Activated naive CD4-positive, alpha-beta T cell treated with anti-CD3 and anti-CD28 coated beads for 36 hours (primary cell): Measurements from ENCODE around the gene CUBN. TPM values are rescaled to one million over a fixed set of nuclear protein-coding genes. Genes with fewer than 3 reads are reported as not detected.

Experiments used
- CTCF ChIA-PET: fragments of 350-600 bp; sonication (Branson Sonifier 250); formaldehyde crosslinking; loops from one replicate; lab custom pipeline; 2021; ENCODE audit warnings: antibody characterized with exemption; lab: Charles Lee
- DNase-seq: peaks from one replicate; pipeline ENCODE4 v3.0.0-alpha.2; 2020
- H3K27ac Mint-ChIP-seq: one replicate; pipeline ENCODE4 v1.8.0; 2021; ENCODE audit warnings: mild to moderate bottlenecking, mixed read lengths
- H3K27me3 Mint-ChIP-seq: one replicate; pipeline ENCODE4 v1.8.0; 2021; ENCODE audit warnings: low read depth, mixed read lengths
- H3K36me3 Mint-ChIP-seq: one replicate; pipeline ENCODE4 v1.8.0; 2021; ENCODE audit warnings: low read depth, mixed read lengths
- H3K4me1 Mint-ChIP-seq: one replicate; pipeline ENCODE4 v1.8.0; 2021; ENCODE audit warnings: low read depth, mixed read lengths
- H3K4me3 Mint-ChIP-seq: one replicate; pipeline ENCODE4 v1.8.0; 2021; ENCODE audit warnings: mild to moderate bottlenecking, moderate library complexity, mixed read lengths
- H3K9me3 Mint-ChIP-seq: one replicate; pipeline ENCODE4 v1.8.0; 2021; ENCODE audit warnings: mixed read lengths
- intact Hi-C: fragments of 100-400 bp; cut with micrococcal nuclease; formaldehyde crosslinking; loops from one replicate; pipeline ENCODE4 v1.15.1; 2023
- total RNA-seq, 2 experiments: library from RNA; stranded (reverse); gene quantifications; one replicate each; pipeline ENCODE4 v1.2.3, GENCODE V29; 2021

CUBN gene
- total RNA-seq, 2 experiments from 2014 or later, result 0.37 to 0.41 TPM

DNA sequence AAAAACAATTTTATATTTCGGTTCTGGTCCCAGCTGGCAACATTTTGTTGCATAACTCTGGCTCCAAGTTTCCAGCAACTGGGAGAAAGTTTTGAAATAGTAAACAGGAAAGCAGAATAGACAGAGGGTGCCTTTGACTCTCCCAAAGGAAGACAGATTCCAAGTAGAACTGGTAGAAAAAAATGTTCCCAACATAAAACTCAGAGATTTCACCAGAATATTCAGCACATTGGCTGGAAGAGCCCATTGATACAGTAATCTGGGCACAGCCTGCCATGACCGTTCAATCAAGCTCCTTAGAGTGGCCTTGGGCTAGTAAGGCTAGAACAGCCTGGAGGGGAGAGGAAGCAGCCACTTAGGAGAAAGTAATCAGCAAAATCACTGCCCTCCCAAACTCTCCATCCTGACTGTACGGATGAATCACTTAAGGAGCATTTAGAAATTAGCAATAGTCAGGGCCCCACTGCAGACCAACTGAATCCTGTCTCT, 120.4 kb downstream of the CUBN start:
- peaks cover 45% of the 10 kb centered on the region for H3K4me1 Mint-ChIP-seq
- CTCF ChIA-PET, result no interaction called here

DNA sequence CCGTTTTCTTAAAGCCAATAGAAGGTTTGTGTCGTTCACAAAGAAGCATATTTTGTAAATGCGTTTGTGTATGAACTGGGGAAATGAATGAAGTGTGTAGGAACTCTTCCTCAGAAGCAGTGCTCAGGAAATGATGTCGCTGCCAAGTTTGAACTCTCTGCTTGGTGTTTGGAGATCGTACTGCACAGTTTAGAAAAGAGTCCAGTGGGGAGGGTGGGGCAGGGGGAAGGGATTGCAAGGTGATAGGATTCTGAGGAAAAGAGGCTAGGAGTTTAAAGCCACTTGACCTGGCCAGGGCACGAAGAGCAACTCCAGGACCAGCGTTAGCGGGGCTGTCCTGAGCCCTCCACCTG, 122.2 kb downstream of the CUBN start:
- no peak for DNase-seq
- H3K27ac Mint-ChIP-seq, result no peak overlapping the region
- CTCF ChIA-PET, result interaction anchor here (0.7 to 0.9 kb wide), 2 partner anchors 17 to 174 kb away, joined by 3 to 4 read pairs; no protein-coding TSS in a partner anchor
- peaks cover 5% of the 10 kb centered on the region for H3K9me3 Mint-ChIP-seq
- intact Hi-C loops, result no loop called here
- H3K36me3 Mint-ChIP-seq, result peaks cover 8% of the 10 kb centered on the region
- peaks cover 54% of the 10 kb centered on the region for H3K4me1 Mint-ChIP-seq
- no peak overlapping the region for H3K4me3 Mint-ChIP-seq
- H3K27me3 Mint-ChIP-seq, result peaks cover 5% of the 10 kb centered on the region

More for the DNA sequence above, 120.4 kb downstream of the CUBN start:
- intact Hi-C loops, result no loop called here
- no peak for DNase-seq
- H3K36me3 Mint-ChIP-seq, result peaks cover 8% of the 10 kb centered on the region
- no peaks in the 10 kb centered on the region for H3K27me3 Mint-ChIP-seq
- H3K27ac Mint-ChIP-seq, result no peak overlapping the region
- peaks cover 5% of the 10 kb centered on the region for H3K9me3 Mint-ChIP-seq
- no peak overlapping the region for H3K4me3 Mint-ChIP-seq

DNA sequence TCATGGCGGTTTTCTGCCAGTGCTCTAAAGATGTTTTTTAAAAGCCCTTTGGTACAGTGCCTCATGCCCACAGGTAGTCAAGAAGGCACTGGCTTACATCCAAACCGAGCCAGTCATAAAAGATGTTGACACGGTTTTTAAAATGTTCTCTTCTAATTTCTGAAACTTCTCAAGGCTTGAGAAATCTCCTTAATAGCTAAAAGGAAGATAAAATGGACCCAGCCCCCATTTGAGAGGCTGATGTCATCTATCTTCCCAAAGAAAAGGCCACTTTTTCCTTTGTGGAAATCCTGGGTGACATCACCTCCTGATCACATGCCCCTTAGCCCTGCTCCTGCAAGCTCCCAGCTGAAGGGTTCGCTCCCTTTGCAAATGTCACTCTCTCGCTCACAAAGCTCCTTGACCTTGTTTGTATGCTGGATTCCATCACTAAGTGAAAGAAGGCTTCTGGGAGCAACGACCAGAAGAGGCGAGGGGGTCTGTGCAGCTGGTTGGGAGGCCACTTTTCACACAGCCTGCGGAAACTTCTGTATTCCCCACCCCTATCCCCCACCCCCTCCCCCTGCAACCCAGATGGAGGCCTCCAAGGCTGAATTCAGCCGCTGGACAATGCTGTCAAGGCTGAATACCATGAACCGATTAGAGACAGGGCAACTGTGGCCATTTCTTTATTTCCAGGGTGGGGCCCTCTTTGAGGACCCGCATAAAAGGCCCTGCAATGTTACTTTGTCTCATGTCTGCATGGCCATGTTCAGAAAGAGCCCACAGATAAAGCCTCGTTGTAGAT, 122.8 kb downstream of the CUBN start:
- CTCF ChIA-PET, result interaction anchor here (0.9 kb wide), 1 partner anchor 17 kb away, joined by 4 read pairs; no protein-coding TSS in a partner anchor
- no peak for DNase-seq
- Mint-ChIP-seq H3K36me3 (peaks cover 8% of the 10 kb centered on the region), H3K4me1 (peaks cover 60% of the 10 kb centered on the region), H3K4me3 (no peak overlapping the region), H3K27me3 (peaks cover 5% of the 10 kb centered on the region), H3K9me3 (peaks cover 5% of the 10 kb centered on the region), H3K27ac (no peak overlapping the region)
- intact Hi-C loops, result no loop called here

DNA sequence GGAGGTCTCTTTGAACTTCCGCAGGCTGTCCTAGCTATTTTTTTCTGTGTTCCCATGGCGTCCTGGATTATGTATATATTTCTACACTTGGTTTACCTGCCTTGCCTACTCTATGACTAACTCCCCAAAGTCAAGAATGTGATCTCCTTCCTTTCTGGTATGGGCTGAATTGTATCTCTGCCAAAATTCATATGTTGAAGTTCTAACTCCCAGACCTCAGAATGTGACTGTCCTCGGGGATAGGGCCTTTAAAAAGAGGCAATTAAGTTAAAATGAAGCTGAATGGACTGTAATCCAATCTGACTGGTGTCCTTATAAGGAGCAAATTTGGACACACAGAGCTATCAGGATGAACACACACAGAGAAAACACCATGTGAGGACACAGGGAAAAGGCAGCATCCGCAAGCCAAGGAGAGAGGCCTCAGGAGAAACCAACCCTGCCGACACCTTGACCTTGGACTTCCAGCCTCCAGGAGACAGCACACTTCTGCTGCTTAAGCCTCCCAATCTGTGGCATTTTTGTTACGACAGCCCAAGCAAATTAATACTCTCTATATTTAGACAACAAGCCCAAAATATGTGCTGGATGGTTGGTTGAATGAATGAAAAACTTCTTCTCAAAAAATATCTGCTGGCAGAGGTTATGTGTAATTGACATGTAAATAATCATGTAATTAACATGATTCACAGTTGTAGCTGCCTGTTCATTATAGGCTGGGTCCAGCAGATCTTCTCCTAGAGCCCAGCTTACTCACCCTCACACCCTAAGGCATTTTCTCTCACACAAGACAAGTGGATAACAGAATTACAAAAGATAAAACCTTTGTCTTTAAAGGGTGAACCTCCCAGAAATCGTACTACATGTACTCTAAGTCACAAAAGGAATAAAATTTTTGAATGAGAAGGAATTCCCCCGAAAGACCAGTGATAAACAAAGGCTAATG, 123.7 kb downstream of the CUBN start:
- intact Hi-C loops, result no loop called here
- peaks cover 69% of the 10 kb centered on the region for H3K4me1 Mint-ChIP-seq
- CTCF ChIA-PET, result no interaction called here
- H3K36me3 Mint-ChIP-seq, result no peaks in the 10 kb centered on the region
- DNase-seq, result no peak
- peaks cover 5% of the 10 kb centered on the region for H3K27me3 Mint-ChIP-seq
- no peak overlapping the region for H3K27ac Mint-ChIP-seq
- H3K4me3 Mint-ChIP-seq, result no peak overlapping the region
- H3K9me3 Mint-ChIP-seq, result no peaks in the 10 kb centered on the region

DNA sequence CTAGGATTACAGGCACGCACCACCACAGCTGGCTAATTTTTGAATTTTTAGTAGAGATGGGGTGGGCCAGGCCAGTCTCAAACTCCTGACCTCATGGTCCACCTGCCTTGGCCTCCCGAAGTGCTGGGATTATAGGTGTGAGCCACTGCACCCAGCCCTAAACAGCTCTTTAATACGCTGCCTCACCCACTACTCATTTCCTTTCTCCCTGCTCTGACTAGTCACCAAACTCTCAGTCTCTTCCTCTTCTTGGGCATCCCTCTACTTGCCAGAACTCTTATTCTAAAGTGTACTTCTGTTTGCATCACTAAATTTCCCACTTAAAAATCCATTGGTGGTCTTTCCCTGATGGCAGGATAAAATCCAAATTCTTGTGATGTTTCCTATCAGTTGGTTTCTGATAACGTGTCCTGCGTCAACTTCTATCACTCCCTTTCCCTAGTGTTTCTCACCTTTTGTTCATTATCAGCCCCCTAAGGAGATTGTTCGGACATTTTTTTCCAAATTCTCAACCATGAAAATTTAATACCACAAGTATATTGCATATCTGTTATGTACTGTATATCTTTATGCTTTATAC, 124.7 kb downstream of the CUBN start:
- DNase-seq, result no peak
- no peaks in the 10 kb centered on the region for H3K9me3 Mint-ChIP-seq
- no peak overlapping the region for H3K4me3 Mint-ChIP-seq
- H3K27me3 Mint-ChIP-seq, result peaks cover 5% of the 10 kb centered on the region
- CTCF ChIA-PET, result no interaction called here
- H3K27ac Mint-ChIP-seq, result no peak overlapping the region
- no peaks in the 10 kb centered on the region for H3K36me3 Mint-ChIP-seq
- intact Hi-C loops, result no loop called here
- peaks cover 70% of the 10 kb centered on the region for H3K4me1 Mint-ChIP-seq

DNA sequence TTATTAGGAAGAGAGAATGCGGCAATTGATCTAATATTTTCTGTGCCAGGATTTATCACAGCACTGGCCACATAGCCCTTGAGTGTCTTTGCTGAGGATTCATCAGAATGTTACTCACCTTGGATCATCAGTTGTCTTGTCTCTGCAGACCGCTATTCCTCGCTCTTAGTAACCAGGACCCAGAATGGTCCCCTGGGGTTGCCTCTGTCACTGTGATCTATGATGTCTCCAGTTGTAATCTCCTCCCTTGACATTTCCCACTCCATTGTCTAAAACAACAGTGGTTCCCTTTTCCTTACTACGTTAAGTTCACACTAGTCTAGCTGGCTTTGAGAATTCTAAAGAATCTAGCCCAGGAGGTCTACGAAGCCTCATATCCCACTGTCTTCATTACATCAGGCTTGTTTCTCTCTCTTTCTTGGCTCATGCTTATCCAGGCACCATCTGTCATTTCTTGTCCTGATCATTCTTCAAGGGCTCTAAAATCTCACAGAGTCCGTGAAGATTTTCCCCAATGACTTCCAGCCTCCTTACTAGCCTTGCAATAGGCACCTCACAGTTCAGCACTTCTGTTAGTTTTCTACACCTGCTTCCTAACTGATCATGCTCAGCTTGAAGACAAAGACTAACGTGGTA, 125.8 kb downstream of the CUBN start:
- H3K27ac Mint-ChIP-seq, result no peak overlapping the region
- peaks cover 5% of the 10 kb centered on the region for H3K27me3 Mint-ChIP-seq
- H3K36me3 Mint-ChIP-seq, result no peaks in the 10 kb centered on the region
- no peak for DNase-seq
- no peak overlapping the region for H3K4me3 Mint-ChIP-seq
- peaks cover 70% of the 10 kb centered on the region for H3K4me1 Mint-ChIP-seq
- CTCF ChIA-PET, result no interaction called here
- no peaks in the 10 kb centered on the region for H3K9me3 Mint-ChIP-seq
- intact Hi-C loops, result loop anchor here (1.0 to 2.0 kb wide), 3 partner anchors 71 to 441 kb away; no protein-coding TSS in a partner anchor

DNA sequence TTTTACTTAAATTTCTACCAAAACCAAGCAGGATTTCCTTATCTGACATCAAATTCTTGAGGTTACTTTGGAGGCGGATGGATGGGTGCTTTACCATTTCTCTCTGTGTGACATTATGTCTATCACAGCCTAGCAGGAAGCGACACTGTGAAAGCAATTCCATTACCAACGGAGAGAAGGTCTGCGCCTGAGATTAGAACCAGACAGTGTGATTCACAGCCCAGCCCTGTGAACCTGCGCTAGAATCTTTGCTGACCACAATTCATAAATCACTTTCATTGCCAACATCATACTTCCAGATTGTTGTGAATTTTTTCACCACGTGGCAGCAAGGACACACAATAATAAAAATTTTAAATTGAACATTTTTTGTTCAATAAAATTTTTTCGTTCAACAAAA, 126.5 kb downstream of the CUBN start:
- H3K27ac Mint-ChIP-seq, result no peak overlapping the region
- intact Hi-C loops, result loop anchor here (1.0 to 2.0 kb wide), 3 partner anchors 72 to 442 kb away; no protein-coding TSS in a partner anchor
- H3K4me3 Mint-ChIP-seq, result no peak overlapping the region
- H3K9me3 Mint-ChIP-seq, result no peaks in the 10 kb centered on the region
- H3K27me3 Mint-ChIP-seq, result peaks cover 5% of the 10 kb centered on the region
- H3K36me3 Mint-ChIP-seq, result no peaks in the 10 kb centered on the region
- peaks cover 67% of the 10 kb centered on the region for H3K4me1 Mint-ChIP-seq
- peak; percentile 69 for DNase-seq
- CTCF ChIA-PET, result no interaction called here

DNA sequence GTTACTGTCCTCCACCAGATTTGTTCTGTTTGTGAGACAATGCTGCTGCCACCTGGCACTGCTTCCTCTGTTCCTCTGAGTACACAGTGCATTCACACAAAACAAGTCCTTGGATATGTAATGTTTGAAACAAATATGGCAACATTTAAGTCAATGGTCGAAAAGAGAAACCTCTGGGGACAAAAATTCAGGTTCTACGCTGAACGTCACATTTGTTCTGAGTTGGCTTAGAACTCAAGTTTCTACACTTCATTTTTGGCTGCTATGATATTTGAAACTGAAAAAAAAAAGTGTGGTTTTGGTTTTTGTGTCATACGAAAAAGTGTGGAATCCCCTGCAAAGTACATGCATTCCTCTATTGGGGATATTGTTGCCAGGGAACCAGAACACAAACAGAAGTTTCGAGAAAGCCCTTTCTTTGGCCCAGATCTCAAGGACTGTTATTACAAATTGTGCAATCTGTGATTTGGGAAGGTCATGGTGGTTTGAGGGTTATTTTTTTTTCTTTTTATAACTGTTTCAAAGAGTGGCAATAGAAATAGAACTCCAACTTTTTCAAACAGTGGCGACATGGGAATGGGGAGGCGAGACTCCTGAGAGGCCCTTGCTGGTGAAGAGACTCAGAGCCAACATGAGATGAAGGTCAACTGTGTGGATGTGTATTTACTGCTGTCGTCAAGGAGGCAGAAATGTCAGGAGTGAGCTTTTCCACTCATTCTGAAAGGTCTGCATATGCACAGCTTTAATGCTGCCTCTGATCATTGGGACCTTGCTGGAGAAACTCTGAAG, 127.5 kb downstream of the CUBN start:
- Mint-ChIP-seq H3K27me3 (peaks cover 5% of the 10 kb centered on the region), H3K4me3 (no peak overlapping the region), H3K9me3 (no peaks in the 10 kb centered on the region), H3K27ac (peak overlapping the region; percentile 5), H3K4me1 (peaks cover 57% of the 10 kb centered on the region), H3K36me3 (no peaks in the 10 kb centered on the region)
- CTCF ChIA-PET, result no interaction called here
- DNase-seq, result peak; percentile 44
- intact Hi-C loops, result loop anchor here (1.0 to 2.0 kb wide), 7 partner anchors 21 to 443 kb away; partner anchors contain the start of genes RSU1 and VIM

DNA sequence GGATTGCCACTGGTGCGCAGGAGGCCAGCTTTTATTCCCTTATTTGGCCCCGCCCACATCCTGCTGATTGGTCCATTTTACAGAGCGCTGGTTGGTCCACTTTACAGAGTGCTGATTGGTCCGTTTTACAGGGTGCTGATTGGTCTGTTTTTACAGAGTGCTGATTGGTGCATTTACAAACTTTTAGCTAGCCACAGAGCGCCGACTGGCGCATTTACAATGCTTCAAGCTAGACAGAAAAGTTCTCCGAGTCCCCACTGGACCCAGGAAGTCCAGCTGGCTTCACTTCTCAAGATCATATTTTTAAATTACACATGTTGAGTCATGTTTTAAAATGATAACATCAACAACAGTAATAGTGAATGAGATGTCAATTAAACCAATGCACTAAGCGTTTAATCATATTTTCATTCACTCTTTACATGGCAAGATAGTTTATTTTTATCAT, 128.3 kb downstream of the CUBN start:
- CTCF ChIA-PET, result interaction anchor here (1.1 kb wide), 1 partner anchor 27 kb away, joined by 3 read pairs; no protein-coding TSS in a partner anchor
- intact Hi-C loops, result no loop called here
- H3K4me3 Mint-ChIP-seq, result no peak overlapping the region
- peaks cover 52% of the 10 kb centered on the region for H3K4me1 Mint-ChIP-seq
- no peak overlapping the region for H3K27ac Mint-ChIP-seq
- peaks cover 5% of the 10 kb centered on the region for H3K27me3 Mint-ChIP-seq
- no peak for DNase-seq
- no peaks in the 10 kb centered on the region for H3K36me3 Mint-ChIP-seq
- no peaks in the 10 kb centered on the region for H3K9me3 Mint-ChIP-seq

DNA sequence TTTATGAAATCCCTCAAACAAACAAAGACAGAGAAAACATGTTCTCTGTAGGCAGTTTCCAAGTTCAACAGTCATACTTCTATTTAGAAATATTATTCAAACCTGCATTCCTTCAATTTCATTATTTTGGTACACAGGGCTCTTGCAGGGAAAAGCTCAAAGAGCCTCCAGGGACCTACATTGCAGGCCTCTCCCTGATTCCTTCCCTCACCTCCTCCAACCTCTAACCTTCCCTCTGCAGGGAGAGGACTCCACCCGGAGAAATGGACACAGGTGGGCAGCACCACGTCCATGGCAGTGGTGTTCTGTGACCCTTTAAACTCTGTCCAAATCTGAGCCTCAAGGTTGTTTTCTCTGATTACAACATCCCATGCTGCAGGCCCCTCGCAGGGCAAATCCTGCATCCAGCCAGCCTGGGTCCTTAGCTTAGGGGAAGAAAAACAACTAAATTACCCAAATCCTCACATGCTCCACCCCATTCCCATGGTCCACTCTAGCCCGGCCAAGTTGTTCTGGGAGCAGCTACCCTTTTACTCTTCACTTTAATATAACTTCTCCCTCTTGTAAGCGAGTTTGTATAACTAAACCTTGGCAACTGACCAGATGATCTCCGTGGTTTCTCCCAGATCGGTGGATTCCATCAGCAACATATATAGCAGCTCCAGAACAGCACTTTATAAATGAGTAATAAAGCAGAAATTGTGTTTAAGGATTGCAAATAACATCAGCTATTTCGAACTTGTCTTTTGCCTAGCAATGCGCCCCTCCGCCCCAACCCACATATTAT, 129.8 kb downstream of the CUBN start:
- CTCF ChIA-PET, result interaction anchor here (0.9 to 1.1 kb wide), 3 partner anchors 25 to 222 kb away, joined by 3 to 4 read pairs (median 3); no protein-coding TSS in a partner anchor
- Mint-ChIP-seq H3K27ac (no peak overlapping the region), H3K4me1 (peaks cover 50% of the 10 kb centered on the region), H3K4me3 (no peak overlapping the region), H3K36me3 (no peaks in the 10 kb centered on the region), H3K9me3 (no peaks in the 10 kb centered on the region), H3K27me3 (peaks cover 5% of the 10 kb centered on the region)
- intact Hi-C loops, result no loop called here
- no peak for DNase-seq
